GM19455 (cell line): ENCODE measurements around the gene PREX1.

Experiments
- ATAC-seq: cut with Tn5 transposase; IDR thresholded peaks from one replicate; pipeline ENCODE4 v1.9.1; 2021; ENCODE audit not compliant: unreplicated experiment

The PREX1 gene

GRCh38 chr20:48665785-48666184 is 162.0 kb downstream of the PREX1 start:
- ATAC-seq = no peak

GRCh38 chr20:48662711-48663110 is 165.1 kb downstream of the PREX1 start:
- no peak for ATAC-seq

GRCh38 chr20:48661575-48662455 is 166.0 kb downstream of the PREX1 start:
- no peak for ATAC-seq

GRCh38 chr20:48660788-48661187 is 167.0 kb downstream of the PREX1 start:
- no peak for ATAC-seq

GRCh38 chr20:48659858-48660257 is 167.9 kb downstream of the PREX1 start:
- no peak for ATAC-seq

- ATAC-seq = no peak
These were observed 169.3 kb downstream of the PREX1 start for GRCh38 chr20:48658505-48658904.

- no peak for ATAC-seq
These were observed 169.7 kb downstream of the PREX1 start for GRCh38 chr20:48658198-48658476.

- ATAC-seq = no peak
These were observed 170.2 kb downstream of the PREX1 start for GRCh38 chr20:48657426-48658197.

- no peak for ATAC-seq
These were observed 171.1 kb downstream of the PREX1 start for GRCh38 chr20:48656661-48657211.

- no peak for ATAC-seq
These were observed 171.7 kb downstream of the PREX1 start for GRCh38 chr20:48656137-48656536.

- no peak for ATAC-seq
These were observed 174.1 kb downstream of the PREX1 start for GRCh38 chr20:48653706-48654051.

- ATAC-seq = no peak
These were observed 174.7 kb downstream of the PREX1 start for GRCh38 chr20:48652961-48653705.

GRCh38 chr20:48651960-48652359 is 175.8 kb downstream of the PREX1 start:
- ATAC-seq = no peak

- ATAC-seq = no peak
These were observed 176.5 kb downstream of the PREX1 start for GRCh38 chr20:48651271-48651670.

GRCh38 chr20:48649868-48650267 is 177.9 kb downstream of the PREX1 start:
- no peak for ATAC-seq

- no peak for ATAC-seq
These were observed 178.6 kb downstream of the PREX1 start for GRCh38 chr20:48649104-48649626.

- ATAC-seq = no peak
These were observed 179.2 kb downstream of the PREX1 start for GRCh38 chr20:48648482-48649051.

- no peak for ATAC-seq
These were observed 179.9 kb downstream of the PREX1 start for GRCh38 chr20:48647858-48648257.

GRCh38 chr20:48645666-48646065 is 182.1 kb downstream of the PREX1 start:
- no peak for ATAC-seq

- no peak for ATAC-seq
These were observed 183.4 kb downstream of the PREX1 start for GRCh38 chr20:48644286-48644828.
